ENCODE results near the gene RNASE2.
"Not testable (repeated sequence)": the region's sequence is repeated elsewhere in the genome, so short reads cannot be mapped to it uniquely, and the experiment has no call there.

The RNASE2 gene

DNA sequence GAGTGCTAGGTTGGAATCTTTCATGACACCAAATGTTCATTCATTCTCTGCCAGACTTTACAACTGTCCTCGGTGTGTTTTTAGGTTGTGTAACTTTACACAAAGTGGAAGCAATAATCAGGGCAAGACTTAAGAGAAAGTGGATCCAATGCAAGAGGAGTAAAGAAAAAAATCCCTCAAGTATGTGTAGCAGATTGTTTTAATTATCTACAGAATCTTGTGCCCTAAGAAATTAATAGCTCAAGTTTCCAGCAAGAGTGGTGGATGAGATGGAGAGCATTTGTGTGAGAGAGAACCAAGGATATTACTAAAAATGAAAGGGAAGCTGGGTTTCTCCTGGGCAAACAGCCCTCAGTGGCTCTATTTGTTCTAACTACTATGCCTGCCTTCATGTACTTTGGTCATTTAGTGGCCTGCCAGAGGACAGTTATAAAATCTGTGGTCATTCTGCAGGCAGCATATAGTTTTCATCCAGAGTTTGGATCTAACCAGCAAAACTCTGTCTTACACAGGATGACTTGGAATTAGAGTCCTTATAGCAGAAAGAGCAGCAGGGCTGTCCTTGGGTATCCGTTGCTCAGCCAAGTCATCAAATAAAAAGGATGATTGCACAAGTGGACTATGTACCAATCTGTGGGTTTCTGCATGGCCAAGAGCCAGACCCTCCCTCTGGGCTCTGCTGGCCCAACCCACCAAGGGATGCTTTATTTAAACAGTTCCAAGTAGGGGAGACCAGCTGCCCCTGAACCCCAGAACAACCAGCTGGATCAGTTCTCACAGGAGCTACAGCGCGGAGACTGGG is at the start of gene RNASE2:
Gene RNASE2 (plus strand): TSS at position 752 of the 802 bp plus-strand sequence. CDS start 285 bp downstream, outside the sequence.
- DNase-seq: not testable (repeated sequence)

DNA sequence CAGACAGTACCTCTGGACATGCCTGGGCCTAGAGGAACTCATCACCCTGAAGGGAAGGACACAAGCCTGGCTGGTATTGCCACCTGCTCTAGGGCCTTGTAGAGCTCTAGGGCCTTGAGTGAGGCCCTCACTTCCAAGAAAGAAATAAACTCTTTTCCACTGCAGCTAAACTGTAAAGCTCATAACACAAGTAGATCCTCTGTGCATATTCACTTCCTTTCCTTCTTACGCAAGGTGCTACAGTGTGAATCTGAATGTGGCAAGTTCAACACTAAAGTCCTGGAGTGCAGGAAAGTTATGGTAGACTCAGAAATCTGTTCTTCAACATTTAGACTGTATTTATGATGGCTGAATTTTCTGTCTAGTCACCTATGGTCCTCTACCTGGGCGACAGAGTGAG is 49.6 kb upstream of the RNASE2 start:
- no peak for DNase-seq

DNA sequence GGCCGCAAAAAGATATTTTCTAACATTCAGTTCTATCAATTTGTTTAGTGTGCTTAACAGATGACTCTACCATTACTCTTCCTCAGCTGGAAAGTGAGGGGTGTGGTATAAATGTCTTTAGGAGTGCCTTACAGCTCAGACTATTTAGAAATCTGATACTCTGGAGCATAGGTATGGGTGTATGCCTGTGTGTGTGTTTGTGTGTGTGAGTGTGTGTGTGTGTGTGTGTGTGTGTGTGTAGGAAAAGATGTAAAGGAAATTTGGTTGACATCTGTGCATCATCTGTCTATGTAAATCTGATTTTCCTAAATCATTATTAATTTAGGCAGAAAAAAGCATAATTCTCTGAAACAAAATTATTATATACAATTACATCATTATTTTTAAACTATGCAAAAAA is 48.1 kb upstream of the RNASE2 start:
- DNase-seq: no peak

DNA sequence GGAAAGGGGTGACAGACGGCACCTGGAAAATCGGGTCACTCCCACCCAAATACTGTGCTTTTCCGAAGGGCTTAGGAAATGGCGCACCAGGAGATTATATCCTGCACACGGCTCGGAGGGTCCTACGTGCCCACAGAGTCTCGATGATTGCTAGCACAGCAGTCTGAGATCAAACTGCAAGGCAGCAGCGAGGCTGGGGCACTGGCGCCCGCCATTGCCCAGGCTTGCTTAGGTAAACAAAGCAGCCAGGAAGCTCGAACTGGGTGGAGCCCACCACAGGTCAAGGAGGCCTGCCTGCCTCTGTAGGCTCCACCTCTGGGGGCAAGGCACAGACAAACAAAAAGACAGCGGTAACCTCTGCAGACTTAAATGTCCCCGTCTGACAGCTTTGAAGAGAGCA is 44.5 kb upstream of the RNASE2 start:
- not testable (repeated sequence) for DNase-seq

DNA sequence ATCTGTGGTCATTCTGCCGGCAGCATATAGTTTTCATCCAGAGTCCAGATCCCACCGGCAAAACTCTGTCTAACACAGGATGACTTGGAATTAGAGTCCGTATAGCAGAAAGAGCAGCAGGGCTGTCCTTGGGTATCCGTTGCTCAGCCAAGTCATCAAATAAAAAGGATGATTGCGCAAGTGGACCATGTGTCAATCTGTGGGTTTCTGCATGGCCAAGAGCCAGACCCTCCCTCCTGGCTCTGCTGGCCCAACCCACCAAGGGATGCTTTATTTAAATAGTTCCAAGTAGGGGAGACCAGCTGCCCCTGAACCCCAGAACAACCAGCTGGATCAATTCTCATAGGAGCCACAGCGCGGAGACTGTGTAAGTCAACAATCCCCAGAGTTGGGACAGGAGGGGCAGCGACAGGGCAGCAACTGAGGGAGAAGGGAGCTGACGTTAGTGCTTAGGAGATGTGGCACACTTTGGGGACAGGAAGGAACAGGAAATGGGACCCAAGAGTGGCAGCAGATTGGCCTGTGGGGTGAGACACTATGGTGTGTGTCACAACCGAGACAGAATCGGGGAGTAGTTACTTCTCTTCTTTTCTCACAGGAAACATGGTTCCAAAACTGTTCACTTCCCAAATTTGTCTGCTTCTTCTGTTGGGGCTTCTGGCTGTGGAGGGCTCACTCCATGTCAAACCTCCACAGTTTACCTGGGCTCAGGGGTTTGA is 36.1 kb upstream of the RNASE2 start:
- not testable (repeated sequence) for DNase-seq

DNA sequence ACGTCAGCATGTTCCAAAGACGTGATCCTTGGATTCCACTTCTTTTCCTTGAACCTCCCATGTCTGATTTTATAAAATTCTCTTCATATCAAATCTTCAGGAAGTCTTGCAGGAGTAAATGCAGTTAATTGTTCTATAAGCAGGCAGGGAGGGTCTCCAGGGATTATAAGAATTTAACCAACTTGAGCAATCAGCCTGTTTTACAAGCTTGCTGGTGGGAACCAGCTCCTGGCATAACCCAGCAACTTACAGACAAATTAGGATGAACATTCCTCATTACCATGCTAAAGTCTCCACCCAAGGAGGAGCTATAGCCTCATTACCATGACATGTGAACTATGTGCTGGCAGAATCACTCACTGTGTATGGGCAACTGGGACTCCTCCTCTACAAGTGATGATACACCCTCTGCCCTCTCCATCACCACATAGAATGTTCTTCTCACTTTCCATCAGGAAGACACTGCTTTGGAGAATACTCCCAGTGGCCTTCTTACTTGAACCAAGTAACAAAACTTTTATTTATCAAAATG is 31.5 kb upstream of the RNASE2 start:
- DNase-seq: not testable (repeated sequence)

DNA sequence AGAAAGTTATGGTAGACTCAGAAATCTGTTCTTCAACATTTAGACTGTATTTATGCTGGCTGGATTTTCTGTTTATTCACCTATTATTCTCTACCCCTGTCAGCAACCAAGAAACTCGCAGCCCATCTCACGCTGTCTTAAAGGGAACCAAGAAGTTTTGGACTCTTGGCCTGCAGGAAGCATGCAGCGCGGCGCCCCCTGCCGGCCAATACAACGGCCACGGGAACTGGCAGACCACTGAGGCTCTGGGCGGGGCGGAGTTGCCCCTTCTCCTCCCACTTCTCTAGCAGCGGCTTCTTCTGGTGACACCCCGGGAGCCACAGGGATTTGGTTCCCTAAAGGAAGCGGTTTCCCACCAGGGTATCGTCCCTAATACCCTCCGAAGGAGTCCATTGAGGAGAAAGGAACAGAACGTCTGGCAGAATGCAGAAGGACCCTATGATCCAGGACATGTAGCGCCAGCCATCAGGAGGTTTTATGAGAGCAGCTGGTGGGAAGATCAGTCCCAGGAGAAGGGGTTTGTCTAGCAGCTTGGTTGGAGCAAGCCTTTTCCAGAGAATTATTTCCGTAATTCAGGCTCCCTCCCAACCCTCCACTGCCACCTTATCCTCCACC is 21.0 kb upstream of the RNASE2 start:
- DNase-seq: peak; percentile 18

DNA sequence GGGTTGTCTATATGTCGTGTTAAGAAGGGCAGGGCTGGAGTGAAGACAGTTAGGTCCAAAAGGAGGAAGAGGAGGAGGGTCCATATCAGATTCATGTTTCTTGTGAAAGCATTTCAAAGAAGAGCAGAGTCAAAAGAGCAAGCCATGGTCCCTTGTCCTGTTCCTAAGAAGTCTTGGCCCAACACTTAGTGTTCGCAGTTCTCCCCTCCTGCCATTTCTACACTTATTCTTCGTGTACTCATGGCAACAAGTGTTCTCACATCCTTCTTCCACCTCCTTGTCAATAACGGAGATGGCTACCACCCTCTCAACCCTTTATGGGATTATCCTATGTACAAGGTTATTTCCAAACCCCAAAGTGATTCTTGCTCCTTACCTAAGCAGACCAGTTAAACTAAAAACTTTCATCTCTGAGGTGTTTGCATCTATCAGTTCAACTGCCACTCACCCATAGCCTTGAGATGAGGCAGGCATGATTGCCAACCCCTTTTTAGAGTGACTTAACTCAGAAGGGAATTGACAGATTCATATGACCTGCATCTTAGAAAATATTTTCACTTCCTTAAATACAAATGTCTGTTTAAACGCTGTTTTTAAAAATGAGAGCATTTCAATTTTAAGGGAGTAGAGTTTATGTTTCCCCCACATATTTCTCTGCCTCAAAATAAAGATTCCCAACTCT is 19.8 kb upstream of the RNASE2 start:
- DNase-seq: no peak

DNA sequence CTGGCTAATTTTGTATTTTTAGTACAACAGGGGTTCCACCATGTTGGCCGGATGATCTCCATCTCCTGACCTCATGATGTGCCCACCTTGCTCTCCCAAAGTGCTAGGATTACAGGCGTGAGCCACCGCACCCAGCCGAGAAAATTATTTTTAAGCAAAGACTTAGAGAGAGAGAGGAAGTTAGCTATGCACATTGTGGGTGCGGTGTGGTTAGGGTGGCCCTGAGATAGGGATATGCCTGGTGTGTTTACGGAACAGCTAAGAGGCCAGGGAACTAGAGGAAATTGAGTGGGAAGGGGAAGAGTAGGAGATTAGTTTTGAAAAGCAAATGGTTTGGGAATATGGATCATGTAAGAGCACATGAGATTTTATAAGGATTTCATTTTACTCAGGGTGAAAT is 10.1 kb upstream of the RNASE2 start:
- not testable (repeated sequence) for DNase-seq

DNA sequence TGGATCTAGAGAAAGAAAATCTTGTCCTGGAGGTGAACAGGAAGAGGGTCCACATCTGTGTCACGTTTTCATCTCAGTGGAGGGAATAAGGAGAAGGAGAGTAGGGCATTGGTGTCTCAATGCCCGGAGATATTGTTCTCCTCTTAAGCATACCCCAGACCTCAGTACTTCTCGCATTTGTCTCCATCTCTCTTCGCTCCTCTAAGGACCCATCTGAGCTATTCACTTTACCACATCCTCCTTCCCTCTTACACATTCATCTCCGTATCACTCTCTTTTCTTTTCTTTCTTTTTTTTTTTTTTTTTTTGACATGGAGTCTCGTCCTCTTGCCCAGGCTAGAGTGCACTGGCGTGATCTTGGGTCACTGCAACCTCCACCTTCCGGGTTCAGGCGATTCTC is 8.6 kb upstream of the RNASE2 start:
- DNase-seq: not testable (repeated sequence)

DNA sequence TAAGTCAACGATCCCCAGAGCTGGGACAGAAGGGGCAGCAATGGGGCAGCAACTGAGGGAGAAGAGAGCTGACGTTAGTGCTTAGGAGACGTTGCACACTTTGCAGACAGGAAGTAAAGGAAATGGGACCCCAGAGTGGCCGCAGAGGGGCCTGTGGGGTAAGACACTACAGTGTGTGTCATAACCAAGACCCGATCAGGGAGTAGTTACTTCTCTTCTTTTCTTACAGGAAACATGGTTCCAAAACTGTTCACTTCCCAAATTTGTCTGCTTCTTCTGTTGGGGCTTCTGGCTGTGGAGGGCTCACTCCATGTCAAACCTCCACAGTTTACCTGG is 219 bp downstream of the RNASE2 start:
- not testable (repeated sequence) for DNase-seq

DNA sequence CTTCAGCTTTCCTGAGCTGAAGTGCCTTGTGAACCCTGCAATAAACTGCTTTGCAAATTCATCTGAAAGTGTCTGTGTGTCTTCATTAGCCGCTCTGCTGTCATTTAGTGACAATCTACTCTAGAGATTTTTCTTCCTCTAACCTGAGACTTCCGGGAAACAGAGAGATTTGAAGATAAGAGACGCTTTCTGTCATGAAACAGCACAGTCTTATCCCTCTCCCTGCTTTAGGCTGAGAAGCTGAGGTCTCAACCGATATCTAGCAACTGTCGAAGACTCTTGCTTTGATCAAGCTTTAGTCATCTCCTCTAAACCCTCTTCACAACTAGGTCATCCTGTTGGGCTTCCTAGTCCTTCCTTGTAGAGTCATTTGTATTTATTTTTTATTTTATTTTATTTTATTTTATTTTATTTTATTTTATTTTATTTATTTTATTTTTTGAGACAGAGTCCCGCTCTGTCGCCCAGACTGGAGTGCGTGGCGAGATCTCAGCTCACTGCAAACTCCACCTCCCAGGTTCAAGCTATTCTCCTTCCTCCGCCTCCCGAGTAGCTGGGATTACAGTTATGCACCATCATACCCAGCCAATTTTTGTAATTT is 1.2 kb downstream of the RNASE2 start:
- DNase-seq: no peak

DNA sequence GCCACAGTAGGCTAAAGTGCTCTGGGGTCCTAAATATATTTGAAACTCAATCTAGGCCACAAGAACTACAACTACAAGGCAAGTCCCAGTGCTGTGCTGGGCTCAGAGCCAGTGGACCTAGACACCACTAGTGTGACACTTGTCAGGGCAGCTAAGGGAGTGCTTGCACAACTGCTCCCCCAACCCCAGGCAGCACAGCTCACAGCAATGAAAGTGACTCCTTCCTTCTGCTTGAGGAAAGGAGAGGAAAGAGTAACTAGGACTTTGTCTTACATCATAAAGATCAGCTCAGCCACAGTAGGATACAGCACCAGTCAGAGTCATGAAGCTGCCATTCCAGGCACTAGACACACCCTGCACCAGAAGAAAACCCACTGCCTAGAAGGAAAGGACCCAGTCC is 3.7 kb downstream of the RNASE2 start:
- DNase-seq: not testable (repeated sequence)

DNA sequence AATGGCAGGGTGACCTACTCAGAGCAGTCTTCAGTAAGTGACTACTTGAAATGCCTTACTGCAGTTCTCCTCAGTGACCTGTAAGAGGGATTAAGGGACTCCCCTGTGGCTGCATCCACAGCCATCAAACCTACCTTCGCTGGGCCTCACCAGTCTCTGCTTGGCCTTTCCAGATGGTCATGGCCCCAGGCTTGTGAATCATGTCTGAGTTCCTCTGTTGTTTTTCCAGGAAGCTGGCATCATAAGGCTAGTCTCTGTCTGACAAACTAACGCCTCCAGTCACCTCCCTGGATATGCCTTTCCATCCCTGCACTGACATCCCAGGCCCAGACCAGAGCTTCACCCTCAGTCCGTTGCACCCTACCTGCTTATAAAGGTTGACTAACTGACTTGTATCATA is 14.0 kb downstream of the RNASE2 start:
- no peak for DNase-seq

DNA sequence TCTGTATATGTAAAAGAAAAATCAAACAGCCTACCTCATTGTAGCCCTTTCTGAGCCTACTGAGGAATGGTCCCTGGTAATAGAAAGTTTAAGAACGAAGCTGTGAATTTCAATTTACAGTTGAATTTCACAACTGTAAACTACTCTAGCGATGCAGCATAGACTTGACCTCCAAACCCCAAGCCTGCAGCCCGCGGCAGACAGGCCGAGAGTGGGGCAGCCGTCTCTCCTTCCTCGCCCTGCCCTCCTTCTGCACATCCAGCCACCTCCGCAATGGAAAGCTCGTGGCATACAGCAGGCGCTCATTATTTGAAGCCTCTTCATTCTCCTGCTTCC is 15.3 kb downstream of the RNASE2 start:
- DNase-seq: peak; percentile 17

DNA sequence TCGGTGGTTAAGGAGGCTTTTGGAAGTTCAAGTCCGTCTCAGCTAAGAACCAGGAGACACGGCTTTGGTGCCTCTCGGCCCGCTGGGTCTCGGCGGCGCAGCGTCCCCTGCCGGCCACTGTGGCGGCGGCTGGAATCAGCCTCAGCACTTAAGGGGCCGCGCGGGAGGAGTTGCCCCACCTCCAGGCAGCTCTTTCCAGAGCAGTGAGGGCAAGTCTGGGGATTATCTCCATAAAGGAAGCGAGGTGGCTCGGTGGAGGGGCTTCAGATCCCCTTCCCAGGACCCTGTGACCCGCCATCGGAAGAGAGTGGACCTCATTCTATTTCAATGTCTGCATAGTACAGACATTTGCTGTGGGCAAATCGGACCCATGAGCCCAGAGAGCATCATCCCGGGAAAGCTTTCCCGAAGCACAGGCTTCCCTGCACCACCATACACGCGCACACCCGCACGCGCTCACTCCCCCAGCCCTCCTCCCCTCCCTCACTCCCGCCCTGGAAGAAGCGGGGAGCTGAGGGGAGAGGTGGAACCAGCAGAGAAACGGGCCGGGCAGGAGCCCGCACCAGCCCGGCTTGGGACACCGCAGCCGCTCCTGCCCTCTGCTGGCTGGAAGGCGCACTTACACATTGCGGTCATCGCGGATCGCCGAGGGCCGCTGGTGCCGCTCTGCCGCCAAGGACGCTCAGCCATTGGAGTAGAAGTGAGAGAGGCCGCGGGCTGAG is 15.9 kb downstream of the RNASE2 start:
- DNase-seq: peak; percentile 75

DNA sequence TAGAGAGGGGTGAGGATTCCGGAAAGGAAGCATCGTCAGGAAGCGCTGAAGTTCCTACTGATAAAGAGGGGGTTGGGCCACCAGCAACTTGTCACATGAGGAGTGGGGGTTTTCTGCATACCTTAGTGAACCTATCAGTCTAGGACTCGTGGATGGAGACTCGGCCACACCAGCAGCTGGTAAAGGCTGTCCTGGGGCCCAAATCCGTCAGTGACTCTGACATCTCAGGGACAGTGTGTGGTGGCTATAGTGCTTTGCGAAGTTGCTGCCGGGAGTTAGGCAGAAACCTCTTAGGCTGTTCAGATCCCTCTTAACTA is 16.4 kb downstream of the RNASE2 start:
- no peak for DNase-seq

DNA sequence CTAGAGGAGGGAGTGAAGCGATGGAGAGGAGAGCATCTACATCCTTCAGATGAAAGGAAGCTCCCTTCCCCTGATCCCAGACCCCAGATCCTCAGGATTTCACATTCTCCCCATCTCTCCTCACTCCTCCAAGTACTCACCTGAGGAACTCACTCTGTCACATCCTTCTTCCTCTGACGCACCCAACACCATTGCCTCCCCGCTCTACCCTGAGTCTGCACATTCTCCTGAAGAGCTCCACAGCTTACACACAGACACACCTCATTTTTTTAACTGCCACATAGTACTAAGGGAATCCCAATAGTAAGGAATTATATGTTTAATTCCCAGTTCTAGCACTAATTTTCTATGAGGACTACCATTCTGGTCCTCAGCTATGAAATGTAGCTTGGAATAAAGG is 18.2 kb downstream of the RNASE2 start:
- DNase-seq: no peak

DNA sequence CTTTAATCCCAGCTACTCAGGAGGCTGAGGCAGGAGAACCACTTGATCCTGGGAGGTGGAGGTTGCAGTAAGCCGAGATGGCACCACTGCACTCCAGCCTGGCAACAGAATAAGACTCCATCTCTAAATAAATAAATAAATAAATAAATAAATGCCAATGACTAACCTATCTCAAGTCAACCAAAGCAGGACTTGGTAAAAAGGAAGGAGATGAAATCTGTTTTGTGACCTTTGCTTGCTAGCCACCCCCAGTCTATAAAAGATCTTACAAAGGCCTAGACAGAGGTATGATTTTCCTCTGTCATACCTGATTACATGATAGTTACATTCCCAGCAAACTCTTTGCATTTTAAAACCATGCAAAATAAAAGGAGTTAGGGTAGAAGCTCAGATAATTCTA is 21.0 kb downstream of the RNASE2 start:
- no peak for DNase-seq

DNA sequence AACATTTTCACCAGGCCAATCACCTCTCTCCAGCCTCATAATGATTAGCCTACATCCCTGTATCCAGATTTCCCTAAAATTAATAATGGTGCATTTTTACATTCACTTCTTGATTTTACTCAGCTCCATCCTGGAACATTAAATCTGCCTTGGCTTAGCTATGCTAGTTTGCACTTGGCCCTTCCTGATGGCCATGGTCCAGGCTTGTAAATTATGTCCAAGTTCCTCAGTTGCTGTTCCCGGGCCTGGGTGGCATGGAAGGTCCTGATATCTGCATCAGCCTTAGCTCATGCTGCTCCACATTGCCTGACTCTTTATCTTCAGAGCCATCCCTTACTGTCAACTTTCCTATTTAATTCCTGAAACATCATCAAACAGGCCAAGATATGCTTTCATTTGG is 23.4 kb downstream of the RNASE2 start:
- no peak for DNase-seq

DNA sequence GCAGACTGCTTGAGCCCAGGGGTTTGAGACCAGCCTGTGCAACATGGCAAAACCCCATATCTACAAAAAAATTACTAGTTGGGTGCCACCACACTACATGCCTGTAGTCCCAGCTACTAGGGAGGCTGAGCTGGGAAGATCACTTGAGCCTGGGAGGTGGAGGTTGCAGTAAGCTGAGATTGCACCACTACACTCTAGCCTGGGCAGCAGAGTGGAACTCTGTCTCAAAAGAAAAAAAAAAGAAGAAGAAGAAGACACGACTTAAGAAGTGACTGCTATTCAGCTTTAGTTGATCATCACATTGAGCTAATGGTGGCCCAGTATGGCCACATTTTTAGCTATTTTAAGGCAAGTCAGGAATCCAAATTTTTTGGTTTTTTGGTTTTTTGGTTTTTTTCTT is 25.6 kb downstream of the RNASE2 start:
- no peak for DNase-seq

DNA sequence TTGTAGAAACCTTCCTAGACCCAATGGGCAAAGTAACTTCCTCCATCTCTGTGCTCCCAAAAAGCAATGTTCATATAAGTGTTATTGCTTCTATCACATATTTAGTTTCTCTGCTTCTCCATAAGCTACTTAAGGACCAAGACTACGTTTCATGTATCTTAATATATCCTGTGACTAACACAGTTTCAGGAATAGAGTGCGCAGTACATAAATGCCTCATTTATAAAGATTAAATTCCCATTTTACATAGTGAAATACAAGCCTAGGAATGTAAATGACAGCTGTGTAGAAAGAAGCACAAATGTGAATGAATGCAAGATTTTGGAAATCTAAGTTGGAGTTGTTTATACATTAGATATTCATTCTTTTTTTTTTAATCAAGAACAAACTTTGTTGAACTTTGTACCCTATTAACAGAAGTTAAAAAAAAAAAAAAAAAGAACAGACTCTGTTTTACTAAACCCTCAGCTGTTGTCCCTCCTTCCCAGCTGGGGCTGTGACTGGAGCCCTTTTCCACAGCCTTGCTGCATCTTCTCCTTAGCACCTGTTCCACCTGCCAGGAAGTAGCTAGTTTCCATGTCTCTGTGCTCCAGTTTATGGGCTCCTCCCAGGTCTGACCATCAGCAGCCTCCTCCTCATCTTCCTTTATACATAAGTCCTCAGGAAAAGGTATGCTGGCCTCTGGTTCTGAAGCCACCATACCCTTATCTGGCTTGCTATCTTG is 27.5 kb downstream of the RNASE2 start:
- DNase-seq: no peak

Data from activated CD8-positive, alpha-beta memory T cell treated with anti-CD3 and anti-CD28 coated beads, Interleukin-2, amount 50 U/mL, for 4 hours (primary cell).